Activated T-cell treated with anti-CD3 and anti-CD28 coated beads, Interleukin-2, amount 50 U/mL, for 1 hour (primary cell): Measurements from ENCODE around the gene GIMD1.
"Not testable (repeated sequence)": the region's sequence is repeated elsewhere in the genome, so short reads cannot be mapped to it uniquely, and the experiment has no call there.

Experiments used
- DNase-seq: peaks from one replicate; pipeline ENCODE4 v3.0.0-alpha.2; 2020

Gene GIMD1

DNA sequence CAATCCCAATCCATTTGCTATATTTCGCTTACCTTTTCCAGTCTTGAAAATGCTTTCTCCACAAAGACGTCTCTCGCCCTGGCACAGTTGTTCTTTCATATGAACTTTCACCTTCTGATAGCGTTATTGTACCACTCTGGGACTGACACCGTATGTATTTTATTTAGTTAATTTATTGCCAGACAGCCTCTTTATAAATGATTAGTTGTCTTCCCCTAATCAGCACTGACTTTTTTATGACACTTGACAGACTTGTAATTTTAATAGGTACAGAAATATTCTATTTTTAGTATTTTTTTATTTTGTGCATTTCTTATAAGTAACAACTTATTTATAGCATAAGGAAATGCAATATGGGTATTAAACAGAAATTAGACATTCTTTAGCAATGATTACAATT is at the start of gene GIMD1:
Gene GIMD1, minus strand, starts transcription at position 101 of the 400 bp plus-strand sequence. CDS start 1,343 bp downstream, outside the sequence.
- DNase-seq, result no peak

GRCh38 chr4:106414366-106414765 is 45.8 kb upstream of the GIMD1 start:
- DNase-seq, result no peak

DNA sequence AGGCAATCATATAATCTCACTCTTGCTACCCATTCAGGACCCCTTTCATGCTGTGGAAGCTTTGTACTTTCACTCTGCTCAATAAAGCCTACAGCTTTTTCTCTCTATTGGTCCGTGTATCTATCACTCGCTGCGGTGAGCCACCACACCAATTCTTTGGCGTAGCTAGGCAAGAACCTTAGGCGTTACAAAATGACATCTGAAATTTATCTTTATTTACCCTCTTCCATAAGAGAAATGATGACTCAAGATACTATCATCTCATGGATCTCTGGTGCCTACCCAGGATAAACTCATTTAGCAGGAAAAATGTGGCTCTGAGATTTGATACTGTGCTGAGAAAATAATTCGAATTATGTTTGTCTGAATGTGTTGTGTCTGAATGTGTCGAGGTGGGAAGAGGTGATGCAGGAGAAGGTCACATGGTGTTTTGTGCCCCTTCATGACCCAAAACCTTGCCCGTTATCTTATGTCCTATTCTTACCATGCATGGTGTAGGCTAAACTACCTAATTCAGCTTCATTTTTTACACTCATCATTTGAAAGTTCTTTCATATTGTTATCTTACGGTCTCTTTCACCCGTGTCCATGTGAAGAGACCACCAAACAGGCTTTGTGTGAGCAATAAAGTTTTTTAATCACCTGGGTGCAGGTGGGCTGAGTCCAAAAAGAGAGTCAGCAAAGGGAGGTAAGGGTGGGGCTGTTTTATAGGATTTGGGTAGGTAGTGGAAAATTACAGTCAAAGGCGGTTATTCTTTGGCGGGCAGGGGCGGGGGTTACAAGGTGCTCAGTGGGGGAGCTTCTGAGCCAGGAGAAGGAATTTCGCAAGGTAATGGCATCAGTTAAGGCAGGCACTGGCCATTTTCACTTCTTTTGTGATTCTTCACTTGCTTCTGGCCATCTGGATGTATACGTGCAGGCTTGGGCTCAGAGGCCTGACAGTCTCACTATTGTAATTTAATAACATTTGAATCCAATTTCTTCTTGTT is 41.6 kb upstream of the GIMD1 start:
- no peak for DNase-seq

GRCh38 chr4:106408004-106408403 is 39.4 kb upstream of the GIMD1 start:
- DNase-seq, result not testable (repeated sequence)

- DNase-seq, result no peak
Measured at GRCh38 chr4:106401157-106401556, 32.6 kb upstream of the GIMD1 start.

GRCh38 chr4:106398898-106399297 is 30.3 kb upstream of the GIMD1 start:
- DNase-seq, result not testable (repeated sequence)

DNA sequence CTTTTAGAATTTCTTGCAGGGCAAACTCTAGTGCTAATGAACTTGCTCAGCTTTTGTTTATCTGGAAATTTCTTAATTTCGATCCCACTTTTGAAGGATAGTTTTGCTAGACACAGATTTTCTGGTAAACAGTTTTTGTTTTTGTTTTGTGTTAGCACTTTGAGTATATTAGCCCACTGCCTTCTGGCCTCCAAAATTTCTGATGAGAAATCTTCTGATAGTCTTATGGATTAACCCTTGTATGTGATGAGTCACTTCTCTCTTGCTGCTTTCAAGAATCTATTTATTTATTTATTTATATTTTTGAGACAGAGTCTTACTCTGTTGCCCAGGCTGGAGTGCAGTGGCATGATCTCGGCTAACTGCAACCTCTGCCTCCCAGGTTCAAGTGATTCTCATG is 27.0 kb upstream of the GIMD1 start:
- DNase-seq, result no peak

- no peak for DNase-seq
Measured at GRCh38 chr4:106385853-106386393, 17.3 kb upstream of the GIMD1 start.

DNA sequence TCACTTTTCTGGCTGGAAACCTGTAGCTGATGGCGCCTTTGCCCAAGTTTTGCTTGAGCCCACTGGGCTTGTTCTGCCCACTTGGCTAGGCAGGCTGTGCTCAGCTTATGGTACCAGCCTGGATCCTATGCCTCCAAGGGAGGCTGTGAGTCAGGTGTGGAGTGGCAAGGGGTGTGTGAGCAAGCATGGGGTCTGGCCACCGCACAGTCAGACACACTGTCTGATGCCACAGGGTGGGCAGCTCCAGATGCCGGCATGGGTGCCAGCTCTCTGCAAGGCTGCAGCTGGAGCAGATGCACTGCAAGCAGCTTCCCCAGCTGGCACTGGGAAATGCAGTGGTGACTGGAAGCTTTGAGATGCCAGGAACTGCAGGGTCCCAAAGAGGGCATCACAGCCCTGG is 16.3 kb upstream of the GIMD1 start:
- no peak for DNase-seq

DNA sequence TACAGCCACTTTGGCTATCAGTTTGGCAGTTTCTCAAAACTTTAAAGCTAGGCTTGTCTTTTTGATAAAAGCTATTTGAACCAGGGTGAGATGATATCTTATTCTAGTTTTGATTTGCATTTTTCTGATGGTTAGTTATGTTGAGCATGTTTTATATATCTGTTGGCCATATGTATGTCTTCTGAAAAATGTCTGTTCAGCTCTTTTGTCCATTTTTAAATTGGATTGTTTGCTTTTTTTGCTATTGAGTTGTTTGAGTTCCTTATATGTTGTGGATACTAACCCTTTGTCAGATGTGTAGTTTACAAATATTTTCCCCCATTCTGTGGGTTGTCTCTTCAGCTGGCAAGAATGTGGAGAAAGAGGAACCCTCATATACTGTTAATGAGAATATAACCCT is 11.6 kb upstream of the GIMD1 start:
- no peak for DNase-seq

DNA sequence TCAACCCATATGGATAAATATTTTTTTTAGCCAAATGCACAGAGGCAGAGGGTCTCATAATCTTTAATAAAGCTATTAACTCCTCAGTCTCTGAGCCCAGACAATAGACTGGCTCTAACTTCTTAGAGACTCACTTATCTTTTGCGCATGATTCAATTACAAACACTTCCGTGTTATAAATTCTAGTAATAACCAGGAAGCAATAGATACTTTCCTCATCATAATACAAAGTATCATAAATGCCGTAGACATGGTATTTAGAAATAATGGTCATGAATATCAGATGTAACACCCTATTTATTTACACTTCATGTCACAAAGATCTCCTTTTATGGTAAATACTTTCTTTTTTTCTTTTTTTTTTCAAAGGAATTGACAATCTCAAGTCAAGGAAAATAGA is 4.4 kb upstream of the GIMD1 start:
- no peak for DNase-seq

DNA sequence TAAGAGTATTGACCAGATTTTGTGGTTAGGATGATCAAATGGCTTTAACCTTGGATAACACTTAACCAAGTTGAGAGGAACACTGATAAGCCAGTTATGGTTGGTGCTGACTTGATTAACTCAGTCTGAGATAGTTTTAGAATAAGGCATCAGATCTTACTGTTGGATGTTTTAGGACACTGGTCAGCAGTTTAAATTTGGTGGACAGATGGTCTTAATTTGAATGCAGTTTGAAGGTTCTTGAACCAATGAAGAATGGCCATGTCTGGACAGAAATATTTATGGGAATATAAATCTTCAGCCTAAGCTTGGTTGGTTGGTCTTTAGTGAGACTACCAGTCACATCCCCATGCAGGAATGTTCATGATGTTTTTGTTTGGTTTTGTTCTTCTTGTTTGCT is 2.6 kb upstream of the GIMD1 start:
- DNase-seq, result no peak

- no peak for DNase-seq
Measured at GRCh38 chr4:106370214-106370613, 1.6 kb upstream of the GIMD1 start.

DNA sequence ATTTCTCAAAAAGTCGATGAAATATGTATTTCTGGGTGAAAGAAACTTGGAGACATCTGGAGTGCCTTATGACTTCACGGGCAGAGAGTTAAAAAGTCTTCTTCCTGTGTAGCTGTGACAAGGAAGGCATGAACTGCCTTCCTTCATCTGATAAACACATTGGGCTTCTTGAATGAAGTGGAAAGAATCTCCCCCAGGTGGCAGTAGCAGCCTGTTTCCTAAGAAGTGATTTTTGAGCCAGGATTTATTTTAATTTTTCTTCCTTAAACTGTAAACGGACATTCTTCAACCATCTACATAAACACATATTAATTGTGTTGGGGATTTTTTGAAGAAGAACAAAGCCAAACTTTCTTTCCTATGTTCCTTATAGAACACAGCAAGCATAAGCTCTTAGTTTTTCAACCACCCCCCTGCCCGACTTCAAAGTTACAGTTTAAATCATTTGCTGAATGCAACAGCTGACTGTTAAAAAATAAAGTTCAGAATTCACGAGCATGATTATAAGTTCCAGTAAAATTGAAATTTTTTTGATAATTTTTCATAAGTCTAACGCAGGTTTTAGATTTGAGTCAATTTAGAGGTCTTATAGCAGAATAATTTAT is 980 bp upstream of the GIMD1 start:
- no peak for DNase-seq

GRCh38 chr4:106367072-106367471 is 1.5 kb downstream of the GIMD1 start:
- DNase-seq, result no peak

- no peak for DNase-seq
Measured at GRCh38 chr4:106366026-106366425, 2.6 kb downstream of the GIMD1 start.

DNA sequence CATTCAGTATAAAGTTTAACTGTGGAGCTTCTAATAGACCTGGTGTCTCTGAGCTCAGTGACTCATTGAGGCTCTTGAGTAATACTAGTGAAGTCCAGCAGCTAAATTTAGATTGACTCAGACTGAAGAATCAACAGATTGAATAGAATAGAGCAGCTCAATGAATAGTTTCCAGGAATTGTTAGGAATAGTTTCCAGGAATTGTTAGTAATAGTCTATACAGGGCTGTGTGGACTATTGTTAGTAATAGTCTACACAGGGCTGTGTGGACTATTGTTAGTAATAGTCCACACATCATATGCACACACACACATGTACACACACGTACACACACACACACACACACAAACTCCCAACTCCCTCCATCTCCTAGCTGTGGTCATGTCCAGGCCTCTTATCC is 3.0 kb downstream of the GIMD1 start:
- no peak for DNase-seq

DNA sequence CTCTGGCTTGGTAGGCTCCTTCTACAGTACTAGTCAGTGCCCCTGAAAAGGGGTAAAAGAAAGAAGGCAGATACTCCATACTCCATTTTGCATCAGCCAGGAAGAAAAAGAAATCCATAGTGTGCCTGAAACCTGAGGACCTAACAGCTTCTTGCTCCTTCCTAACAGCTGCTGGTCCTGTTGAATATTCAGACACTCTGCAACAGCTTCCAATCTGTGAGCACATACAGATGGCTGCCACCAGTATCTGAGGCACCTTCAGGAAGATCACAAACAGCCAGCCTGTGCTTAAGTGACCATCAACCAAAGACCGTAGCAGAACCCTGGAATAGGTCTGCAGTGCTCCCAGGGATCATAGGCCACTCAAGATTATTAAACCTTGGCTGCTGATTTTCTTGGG is 4.3 kb downstream of the GIMD1 start:
- no peak for DNase-seq

DNA sequence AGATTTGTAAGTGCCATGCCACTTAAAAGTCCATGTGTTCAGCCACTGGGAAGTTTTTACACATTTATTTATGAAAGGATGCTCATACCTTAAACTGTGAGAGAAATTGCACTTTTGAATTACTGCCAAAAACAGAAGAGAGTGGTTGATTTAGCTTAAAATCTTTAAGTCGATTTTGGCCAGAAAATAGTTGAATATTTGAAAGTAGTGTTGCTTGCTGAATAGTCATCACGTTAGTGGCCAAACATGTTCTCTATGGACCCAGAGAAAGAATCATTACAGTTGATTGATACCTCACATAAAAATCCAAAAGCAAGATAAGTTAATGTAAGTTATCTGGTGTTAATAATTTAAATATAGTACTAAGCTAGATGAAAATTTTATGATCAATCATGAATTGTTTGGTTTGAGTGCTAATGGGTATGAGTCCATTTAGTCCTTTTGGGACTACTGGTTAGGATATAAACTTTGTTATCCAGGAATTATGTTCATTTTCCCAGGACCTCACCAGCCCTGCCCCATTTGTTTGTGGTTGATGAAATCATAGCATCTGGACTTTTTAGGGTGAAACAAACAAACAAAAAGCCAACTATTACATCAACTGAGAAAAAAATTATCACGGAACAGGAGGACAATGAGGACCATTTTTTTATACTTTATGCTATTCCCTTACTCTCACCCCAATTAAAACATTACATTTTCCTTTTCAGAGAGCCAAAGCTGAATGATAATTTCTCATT is 6.3 kb downstream of the GIMD1 start:
- DNase-seq, result no peak

- no peak for DNase-seq
Measured at GRCh38 chr4:106358899-106359298, 9.7 kb downstream of the GIMD1 start.

- DNase-seq, result no peak
Measured at GRCh38 chr4:106355193-106355592, 13.4 kb downstream of the GIMD1 start.

- no peak for DNase-seq
Measured at GRCh38 chr4:106353786-106354185, 14.8 kb downstream of the GIMD1 start.

GRCh38 chr4:106351016-106351415 is 17.6 kb downstream of the GIMD1 start:
- no peak for DNase-seq
